ENCODE data around the gene ZNF771.

The ZNF771 gene

DNA sequence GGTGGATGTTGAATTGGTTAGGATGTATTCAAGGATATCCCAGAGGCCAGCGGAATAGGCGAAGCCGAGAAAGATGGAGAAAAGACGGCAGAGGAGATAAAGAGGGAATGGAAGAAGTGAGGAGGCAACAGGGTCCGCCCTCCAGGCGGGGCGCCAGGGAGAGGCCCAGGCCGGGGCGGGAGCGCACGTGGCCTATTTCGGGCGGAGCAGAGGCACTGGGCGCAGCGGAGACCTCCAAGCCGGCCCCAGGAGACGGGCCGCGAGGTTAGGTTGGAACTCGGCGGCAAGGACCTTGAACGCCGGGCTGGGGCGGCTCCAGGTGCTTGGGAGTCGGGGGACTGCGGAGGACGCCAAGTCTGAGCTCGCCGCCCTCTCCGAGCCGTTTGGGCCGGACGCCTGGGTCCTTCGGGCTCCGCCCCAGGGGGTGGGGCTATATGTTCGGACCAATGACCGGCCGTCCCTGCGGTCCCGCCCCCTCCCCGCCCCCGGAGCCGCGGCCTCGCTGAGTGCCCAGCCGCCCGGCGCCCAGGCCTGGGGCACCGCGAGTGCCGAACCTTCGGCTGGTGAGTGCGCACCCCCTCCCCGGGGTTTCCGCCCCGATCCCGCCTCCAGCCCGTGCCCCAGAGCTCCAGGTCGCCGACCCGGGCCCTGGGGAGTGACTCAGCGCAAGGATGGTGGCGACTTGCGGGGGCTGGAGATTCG lies at the start of gene ZNF771:
TSS of gene ZNF771 (plus strand) at position 505 of the 702 bp plus-strand sequence. CDS start 448 bp downstream, outside the sequence.
- TF ChIP-seq, protein P1, sequence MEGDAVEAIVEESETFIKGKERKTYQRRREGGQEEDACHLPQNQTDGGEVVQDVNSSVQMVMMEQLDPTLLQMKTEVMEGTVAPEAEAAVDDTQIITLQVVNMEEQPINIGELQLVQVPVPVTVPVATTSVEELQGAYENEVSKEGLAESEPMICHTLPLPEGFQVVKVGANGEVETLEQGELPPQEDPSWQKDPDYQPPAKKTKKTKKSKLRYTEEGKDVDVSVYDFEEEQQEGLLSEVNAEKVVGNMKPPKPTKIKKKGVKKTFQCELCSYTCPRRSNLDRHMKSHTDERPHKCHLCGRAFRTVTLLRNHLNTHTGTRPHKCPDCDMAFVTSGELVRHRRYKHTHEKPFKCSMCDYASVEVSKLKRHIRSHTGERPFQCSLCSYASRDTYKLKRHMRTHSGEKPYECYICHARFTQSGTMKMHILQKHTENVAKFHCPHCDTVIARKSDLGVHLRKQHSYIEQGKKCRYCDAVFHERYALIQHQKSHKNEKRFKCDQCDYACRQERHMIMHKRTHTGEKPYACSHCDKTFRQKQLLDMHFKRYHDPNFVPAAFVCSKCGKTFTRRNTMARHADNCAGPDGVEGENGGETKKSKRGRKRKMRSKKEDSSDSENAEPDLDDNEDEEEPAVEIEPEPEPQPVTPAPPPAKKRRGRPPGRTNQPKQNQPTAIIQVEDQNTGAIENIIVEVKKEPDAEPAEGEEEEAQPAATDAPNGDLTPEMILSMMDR (IDR thresholded peaks at IDR 0.05) = no peak

DNA sequence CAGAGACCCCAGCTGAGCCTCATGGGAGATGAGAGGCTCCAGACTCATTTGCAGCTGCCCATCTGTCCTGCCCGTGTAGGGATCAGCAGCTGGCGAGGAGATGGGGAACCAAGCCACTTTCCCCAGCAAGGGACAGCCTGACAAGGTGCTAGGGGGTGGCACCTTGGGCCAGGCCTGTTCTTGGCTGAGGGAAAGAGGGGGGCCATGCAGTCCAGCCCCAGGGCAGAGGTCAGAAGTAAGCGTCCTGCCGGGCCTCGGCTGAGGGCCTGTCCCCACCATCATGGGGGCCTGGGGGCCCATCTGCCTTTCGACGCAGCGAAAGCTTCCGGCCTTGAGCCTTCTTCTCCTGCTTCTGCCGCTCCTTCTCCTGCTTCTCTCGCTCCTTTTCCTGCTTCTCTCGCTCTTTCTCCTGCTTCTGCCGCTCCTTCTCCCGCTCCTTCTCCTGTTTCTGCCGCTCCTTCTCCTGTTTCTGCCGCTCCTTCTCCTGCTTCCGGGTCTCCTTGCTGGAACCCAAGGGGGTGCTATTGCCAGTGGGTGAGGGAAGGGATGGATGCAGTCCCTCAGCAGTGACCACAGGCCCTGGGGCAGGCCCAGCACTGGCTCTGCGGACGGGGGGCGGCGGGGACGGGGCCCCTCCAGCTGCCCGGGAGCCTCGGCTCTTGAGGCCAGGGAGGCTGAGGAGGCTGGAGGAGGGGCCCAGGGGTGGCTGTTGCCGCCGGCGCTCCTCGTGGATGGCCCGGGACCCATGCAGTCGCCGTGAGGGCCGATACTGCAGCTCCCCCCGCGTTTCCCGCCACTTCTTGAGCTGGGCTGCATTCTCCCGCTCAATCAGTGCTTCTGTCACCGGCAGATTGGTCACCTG lies 49.5 kb upstream of the ZNF771 start:
- TF ChIP-seq, protein P1 (IDR thresholded peaks at IDR 0.05) = no peak

DNA sequence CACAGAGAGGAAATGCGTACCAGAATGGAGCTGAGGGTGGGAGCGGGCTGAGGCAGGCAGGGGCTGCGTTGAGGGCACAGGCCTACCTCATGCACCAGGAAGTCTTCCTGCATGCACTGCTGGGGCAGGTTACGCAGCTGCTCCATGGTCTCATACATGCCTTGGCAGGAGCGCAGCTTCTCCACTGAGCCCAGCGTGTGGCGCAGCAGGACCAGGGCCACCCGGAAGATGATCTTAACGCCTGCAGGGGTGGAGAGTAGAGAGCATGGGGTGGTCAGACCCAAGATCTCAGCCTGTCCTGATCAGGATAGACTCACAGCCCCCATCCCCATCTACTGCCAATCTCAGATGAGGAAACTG lies 48.8 kb upstream of the ZNF771 start:
- TF ChIP-seq, protein P1 (IDR thresholded peaks at IDR 0.05) = no peak

- TF ChIP-seq, protein P1 (IDR thresholded peaks at IDR 0.05) = no peak
Observed at GRCh38 chr16:30358990-30359870, 48.2 kb upstream of the ZNF771 start.

DNA sequence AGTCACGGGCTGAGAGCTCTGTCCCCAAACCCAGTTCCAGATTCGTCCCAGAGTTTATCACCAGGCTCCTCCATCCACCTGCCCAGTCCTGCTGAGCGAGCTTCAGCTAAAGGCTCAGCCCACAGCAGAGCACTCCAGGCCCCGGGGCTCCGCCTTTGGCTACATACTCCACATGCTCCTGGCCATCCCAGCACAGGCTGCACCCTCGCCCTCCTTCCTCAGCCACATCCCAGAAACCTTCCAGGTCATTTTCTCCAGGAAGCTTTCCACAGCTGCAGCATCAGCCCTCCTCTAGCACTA lies 47.6 kb upstream of the ZNF771 start:
- TF ChIP-seq, protein P1 (IDR thresholded peaks at IDR 0.05) = no peak

DNA sequence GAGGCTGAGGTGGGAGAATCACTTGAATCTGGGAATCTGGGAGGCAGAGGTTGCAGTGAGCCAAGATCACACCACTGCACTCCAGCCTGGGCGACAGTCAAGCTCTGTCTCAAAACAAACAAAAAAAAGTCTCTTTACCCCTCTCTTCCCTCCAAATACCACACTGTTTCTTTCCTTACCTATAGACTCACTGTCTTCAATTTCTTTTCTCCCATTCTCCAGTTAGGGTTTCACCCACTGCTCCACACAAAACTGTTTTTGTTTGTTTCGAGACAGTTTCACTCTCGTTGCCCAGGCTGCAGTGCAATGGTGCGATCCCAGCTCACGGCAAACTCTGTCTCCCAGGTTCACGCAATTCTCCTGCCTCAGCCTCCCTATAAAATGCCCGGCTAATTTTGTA lies 46.2 kb upstream of the ZNF771 start:
- TF ChIP-seq, protein P1 (IDR thresholded peaks at IDR 0.05) = no peak

GRCh38 chr16:30365200-30365599 lies 42.2 kb upstream of the ZNF771 start:
- TF ChIP-seq, protein P1 (IDR thresholded peaks at IDR 0.05) = no peak

Data from LNCAP (cell line).